GM18502 (cell line): ENCODE results near the gene NEAT1.
A peak's percentile ranks its signal among the peaks of the same experiment; 100 is the strongest.
"Not testable (repeated sequence)": the region's sequence is repeated elsewhere in the genome, so short reads cannot be mapped to it uniquely, and the experiment has no call there.

ENCODE experiments used
- ATAC-seq: cut with Tn5 transposase; IDR thresholded peaks from one replicate; pipeline ENCODE4 v1.9.1; 2021; ENCODE audit warnings: mild to moderate bottlenecking; ENCODE audit not compliant: unreplicated experiment, poor library complexity

NEAT1 gene

GRCh38 chr11:65404210-65404609, 18.4 kb upstream of the NEAT1 start:
- ATAC-seq, result no peak

- no peak for ATAC-seq
These were observed 17.8 kb upstream of the NEAT1 start for GRCh38 chr11:65404638-65405339.

GRCh38 chr11:65410936-65411680, 11.5 kb upstream of the NEAT1 start:
- no peak for ATAC-seq

- no peak for ATAC-seq
These were observed 10.9 kb upstream of the NEAT1 start for GRCh38 chr11:65411681-65412070.

- ATAC-seq, result no peak
These were observed 10.1 kb upstream of the NEAT1 start for GRCh38 chr11:65412271-65413076.

- ATAC-seq, result not testable (repeated sequence)
These were observed 9.4 kb upstream of the NEAT1 start for GRCh38 chr11:65413077-65413664.

- no peak for ATAC-seq
These were observed 7.7 kb upstream of the NEAT1 start for GRCh38 chr11:65414776-65415498.

- no peak for ATAC-seq
These were observed 6.9 kb upstream of the NEAT1 start for GRCh38 chr11:65415499-65416340.

- ATAC-seq, result peak; percentile 40
These were observed 6.2 kb upstream of the NEAT1 start for GRCh38 chr11:65416341-65416824.

- no peak for ATAC-seq
These were observed 5.5 kb upstream of the NEAT1 start for GRCh38 chr11:65416841-65417701.

GRCh38 chr11:65417702-65418430, 4.7 kb upstream of the NEAT1 start:
- ATAC-seq, result peak; percentile 0

- no peak for ATAC-seq
These were observed 4.2 kb upstream of the NEAT1 start for GRCh38 chr11:65418431-65418680.

- ATAC-seq, result peak; percentile 41
These were observed 3.7 kb upstream of the NEAT1 start for GRCh38 chr11:65418681-65419459.

GRCh38 chr11:65419460-65419771, 3.2 kb upstream of the NEAT1 start:
- no peak for ATAC-seq

- ATAC-seq, result no peak
These were observed 2.7 kb upstream of the NEAT1 start for GRCh38 chr11:65419772-65420481.

GRCh38 chr11:65420506-65420905, 2.1 kb upstream of the NEAT1 start:
- no peak for ATAC-seq
